GM19463 (cell line): ENCODE results near the gene LSP1.

Source experiments
- ATAC-seq: cut with Tn5 transposase; IDR thresholded peaks from one replicate; pipeline ENCODE4 v1.9.1; 2021; ENCODE audit warnings: mild to moderate bottlenecking, moderate library complexity; ENCODE audit not compliant: unreplicated experiment

Gene LSP1

DNA sequence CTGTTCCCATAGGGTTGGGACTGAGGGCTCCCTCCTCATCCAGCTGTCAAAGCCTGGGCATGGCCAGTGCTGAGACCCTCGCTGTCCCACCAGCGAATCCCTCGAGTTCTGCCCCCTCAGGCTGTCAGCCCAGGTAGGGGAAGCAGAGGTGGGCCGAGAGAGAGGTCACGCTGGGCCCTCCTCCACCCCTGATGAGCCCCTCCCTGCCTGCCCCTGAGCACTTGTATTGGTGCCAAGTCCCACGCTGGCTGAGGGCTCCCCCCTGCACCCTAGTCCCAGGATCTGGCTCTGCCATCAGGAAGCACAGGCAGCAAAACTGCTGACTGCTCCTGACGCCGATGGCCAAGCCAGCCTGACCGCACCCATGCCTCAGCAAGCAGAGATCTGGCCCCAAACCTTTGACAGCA, 35.5 kb downstream of the LSP1 start:
- no peak for ATAC-seq

DNA sequence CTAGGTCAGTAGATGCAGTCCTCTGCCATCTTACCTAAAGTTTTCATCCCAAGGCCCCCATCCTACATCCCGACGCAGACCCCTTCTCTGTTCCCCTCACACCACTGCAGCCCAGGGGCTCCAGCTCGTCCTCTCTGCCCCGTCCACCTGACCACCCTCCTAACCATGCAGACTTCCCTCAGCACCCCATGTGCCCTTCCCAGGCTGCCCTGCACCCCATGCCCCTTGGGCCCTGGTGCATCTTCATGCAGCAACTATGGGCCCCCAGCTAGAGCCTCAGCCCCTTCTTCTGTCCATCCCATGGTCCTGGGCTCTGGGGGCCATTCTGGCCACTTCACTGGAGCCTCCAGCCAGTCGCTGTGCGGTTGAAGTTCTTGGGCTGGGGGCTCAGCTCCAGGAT, 35.9 kb downstream of the LSP1 start:
- no peak for ATAC-seq

DNA sequence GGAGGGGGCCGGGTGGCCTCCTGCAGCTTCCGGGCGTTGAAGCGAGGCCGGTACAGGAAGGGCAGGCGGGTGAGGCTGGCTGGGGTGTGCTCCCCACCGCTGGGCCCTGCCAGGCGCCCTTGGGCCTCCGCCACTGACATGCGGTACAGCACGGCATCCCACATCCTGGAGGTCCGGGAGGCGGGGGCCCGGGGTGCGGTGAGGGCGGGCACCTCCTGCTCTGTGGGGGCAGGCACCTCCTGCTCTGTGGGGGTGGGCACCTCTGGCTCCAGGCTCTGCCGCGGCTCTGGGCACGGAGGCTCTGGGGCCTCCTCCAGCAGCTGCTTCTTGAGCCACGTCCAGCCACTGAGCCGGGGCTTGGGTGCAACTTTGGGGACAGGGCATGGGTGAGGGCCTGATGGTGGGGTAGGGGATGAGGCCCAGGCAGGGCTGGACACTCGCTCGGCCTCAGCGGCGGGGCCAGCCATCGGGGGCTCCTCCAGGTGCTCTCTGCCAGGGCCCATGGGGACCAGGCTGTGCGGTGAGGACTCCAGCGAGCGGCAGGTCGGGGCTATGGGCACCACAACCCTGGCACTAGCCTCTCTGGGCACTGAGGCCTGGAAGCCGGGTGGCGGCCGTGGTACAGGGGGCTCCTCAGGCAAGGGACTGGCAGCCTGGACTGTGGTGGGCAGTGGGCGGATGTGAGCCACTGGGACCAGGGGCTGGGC, 36.5 kb downstream of the LSP1 start:
- no peak for ATAC-seq

DNA sequence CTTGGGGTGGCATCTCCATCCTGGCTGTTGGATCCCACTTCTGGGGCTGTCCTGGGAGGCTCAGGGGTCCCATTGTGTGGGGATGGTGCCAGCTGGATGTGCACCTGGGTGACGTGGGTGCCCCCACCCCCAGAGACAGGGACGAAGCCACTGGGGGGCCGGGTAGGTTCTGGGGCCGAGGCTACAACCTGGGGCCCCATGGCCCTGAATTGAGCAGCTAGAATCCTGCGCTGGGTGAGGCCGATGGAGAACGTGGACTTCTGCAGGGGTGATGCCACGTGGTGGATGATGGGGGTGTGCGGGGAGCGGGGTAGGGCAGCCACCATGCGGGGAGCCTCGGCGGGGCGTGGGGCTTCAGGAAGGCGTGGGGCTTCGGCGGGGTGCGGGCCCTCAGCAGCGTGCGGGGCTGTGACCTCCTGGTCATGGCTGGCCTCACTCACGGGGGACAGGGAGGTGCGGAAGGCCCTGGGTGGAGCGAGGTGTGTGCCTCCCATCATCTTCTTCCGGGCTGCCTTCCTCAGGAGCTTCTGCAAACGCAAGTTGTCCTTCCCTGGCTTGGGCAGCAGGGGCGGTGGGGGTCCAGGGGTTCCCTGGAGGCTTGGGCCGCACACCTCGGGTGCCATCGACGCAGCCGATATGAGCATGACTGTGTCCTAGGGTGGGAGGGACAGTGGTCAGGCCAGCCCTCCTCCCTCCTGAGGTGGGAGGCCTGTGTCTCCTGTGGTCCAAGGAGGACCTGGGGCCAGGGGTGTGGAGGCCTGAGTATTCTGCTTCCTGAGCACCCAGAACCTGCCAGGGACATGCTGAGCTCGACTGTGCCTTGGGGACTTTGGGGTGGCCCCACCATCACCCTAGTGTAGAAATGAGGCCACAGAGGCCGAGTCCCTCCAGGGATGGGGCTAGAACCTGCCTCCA, 37.3 kb downstream of the LSP1 start:
- no peak for ATAC-seq

DNA sequence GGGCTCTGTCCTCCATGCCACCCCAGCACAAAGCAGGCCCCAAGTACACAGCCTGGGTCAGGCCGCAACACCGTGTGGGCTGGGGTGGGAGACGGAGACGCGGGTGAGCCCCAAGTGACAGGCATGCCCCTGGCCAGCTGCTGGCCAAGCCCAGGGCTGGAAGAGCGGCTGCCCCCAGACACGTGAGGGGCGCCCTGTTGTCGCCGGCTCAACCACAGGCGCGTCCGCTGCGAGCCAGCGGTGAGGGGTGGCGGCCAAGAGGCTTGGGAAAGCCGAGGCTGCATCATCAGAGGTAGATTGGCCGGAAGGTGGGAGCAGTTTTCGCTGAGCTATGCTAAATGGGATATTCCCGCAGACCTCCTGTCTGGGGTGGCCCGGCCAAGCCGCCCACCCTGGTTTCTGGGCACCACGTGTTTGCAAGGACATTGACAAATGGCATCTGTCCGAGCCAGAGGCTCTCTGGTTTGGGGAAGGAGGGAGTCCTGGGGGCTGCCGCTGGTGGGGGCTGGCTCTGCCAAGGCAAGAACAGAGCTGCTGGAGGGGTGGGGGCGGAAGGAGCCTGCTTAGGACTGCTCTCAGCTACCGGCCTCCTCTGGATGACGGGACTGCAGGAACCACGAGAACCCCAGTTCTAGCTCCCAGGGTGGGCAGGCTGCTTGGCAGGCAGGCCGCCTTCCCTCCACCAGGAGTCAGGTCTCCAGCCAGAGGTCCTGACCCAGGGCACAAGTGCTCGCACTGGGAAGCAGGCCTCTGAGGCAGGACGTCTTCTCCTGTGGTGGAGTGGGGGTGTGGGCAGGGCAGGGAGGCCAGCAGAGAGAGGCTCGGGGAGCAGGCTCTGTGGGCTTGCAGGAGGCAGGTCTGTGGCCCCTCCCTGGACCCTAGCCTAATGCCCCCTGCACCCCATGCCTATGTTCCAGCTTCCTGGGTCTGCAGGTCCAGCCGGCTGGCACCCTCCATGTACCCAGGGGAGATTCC, 38.3 kb downstream of the LSP1 start:
- no peak for ATAC-seq

DNA sequence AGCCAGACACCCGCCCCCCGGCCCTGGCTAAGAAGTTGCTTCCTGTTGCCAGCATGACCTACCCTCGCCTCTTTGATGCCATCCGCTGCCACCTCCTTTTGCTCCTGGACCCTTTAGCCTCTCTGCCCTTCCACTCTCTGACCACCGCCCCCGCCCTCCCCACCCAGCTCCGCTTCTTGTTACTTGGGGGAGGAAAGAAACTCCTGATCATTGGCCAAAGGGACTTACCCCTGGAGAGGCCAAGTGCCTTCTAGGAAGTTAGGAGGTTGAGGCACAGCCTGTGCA, 38.9 kb downstream of the LSP1 start, which contains the start of gene PRR33:
Gene PRR33, minus strand, starts transcription at position 65 of the 285 bp plus-strand sequence. CDS start 1,311 bp downstream, outside the sequence.
- ATAC-seq = no peak

DNA sequence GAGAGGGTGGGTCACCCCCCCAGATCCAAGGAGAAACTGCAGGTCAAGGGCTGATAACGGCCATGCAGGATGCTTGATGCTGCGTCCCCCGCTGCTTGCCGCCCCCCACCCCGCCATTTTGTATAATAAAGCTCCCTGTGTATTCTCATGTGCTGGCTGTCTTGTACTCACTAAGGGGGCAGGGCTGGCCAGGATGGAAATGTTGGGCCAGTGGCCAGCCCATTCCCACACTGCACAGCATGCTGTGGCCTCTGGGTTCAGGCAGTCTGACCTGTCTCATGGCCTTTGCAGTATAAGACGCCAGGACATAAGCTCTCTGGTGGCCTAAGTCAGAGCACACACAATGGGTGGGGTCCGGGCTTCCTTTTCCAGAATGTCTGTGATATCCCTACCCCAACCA, 39.2 kb downstream of the LSP1 start:
- no peak for ATAC-seq

DNA sequence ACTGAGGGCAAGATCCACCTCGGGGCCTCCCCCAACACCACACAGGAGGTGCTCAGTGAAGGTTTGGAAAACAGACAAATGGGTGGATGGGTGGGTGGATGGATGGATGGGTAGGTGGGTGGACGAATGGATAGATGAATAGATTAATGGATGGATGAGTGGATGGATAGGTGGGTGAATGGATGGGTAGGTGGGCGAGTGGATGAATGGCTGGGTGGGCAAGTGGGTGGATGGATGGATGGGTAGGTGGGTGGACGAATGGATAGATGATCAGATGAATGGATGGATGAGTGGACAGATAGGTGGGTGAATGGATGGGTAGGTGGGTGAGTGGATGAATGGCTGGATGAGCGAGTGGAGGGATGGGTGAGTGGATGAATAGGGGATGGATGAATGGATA, 39.7 kb downstream of the LSP1 start:
- ATAC-seq = no peak

DNA sequence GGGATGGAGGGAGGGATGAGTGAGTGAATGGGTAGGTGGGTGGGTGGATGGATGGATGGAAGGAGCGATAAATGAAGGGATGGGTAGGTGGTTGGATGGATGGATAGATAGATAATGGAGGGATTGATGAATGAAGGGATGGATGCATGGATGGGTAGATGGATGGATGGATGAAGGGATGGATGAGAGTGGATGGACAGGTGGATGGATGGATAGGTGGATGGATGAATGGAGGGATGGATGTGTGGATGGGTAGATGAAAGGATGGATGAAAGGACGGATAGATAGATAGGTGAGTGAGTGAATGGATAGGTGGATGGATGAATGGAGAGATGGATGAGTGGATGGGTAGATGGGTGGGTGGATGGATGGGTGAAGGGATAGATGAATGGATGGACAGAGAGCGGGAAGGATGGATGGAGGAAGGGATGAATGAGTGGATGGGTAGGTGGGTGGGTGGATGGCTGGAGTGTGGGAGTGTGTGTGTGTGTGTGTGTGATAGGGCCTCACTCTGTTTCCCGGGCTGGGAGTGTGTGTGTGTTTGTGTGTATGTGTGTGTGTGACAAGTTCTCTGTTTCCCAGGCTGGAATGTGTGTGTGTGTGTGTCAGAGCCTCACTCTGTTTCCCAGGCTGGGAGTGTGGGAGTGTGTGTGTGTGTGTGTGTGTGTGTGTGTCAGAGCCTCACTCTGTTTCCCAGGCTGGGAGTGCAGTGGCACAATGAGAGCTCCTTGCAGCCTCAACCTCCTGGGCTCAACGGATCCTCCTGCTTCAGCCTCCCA, 40.9 kb downstream of the LSP1 start:
- no peak for ATAC-seq

DNA sequence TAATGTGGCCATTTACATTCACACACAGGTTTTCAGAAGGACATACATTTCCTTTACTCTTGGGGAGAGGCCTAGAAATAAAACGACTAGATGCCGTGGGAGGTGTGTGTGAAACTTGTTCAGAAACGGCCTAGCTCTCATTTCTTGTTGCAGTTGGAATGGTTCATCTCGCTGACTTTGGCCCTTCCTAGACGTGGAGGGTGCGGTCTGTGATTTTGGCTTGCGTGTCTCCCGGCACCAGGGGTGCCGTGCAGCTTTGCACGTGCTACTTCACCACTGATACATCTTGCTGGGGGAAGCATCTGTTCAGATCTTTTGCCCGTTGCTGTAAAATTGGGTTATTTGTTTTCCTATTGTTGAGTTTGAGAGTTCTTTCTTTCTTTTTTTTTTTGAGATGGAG, 41.9 kb downstream of the LSP1 start:
- ATAC-seq = no peak

DNA sequence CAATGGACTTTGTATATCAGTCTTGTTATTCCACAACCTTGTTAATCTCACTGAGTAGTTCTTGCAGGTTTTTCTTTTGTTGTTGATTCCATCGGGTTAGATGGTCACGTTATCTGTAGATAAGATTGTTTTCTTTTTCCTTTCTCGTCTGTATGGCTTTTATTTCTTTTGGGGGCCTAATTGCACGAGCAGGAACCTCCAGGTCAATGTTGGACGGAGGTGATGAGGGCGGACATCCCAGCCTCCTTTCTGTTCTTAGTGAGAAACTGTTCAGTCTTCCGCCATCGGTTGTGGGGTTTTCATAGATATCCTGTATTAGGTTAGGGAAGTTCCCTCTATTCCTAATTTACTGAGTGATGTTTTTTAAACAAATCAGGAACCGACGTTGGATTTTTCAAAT, 43.6 kb downstream of the LSP1 start:
- ATAC-seq = no peak

DNA sequence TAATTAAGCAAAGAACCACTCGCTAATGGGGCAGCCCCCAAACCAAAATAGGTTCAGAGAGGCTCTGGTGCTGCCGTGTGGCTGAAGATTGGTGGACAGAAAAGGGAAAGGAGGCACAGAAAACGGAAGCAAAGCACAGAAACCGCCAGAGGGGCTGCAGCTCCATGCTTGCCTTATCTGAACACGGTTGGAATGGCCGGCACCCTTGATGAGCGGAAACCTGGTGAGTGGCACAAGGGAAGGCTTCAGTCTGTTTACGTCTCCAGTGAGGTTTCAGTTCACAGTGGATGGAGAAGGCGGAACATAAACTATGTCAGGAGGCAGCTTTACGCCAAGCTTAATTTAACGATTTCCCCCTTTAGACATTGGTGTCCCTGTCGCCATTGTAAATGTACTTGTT, 44.0 kb downstream of the LSP1 start:
- no peak for ATAC-seq

DNA sequence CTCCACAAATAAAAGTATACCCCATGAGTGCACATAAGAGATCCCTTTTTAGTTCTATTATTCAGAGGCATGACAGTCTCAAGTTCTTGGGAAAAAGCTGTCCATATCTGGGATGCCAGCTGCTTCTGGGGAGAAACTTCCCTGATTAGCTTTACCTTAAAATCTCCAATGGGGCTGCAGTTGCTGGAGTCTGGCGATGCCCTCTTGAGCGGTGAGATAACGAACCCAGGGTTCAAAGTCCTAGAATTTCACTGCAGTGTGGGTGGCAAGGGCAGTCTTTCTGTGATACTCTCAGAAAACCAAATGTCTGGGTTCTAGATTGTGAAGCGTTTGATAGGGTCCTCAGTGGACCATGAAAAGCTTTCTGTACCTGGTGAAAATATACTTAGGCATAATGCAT, 46.2 kb downstream of the LSP1 start:
- ATAC-seq = no peak

DNA sequence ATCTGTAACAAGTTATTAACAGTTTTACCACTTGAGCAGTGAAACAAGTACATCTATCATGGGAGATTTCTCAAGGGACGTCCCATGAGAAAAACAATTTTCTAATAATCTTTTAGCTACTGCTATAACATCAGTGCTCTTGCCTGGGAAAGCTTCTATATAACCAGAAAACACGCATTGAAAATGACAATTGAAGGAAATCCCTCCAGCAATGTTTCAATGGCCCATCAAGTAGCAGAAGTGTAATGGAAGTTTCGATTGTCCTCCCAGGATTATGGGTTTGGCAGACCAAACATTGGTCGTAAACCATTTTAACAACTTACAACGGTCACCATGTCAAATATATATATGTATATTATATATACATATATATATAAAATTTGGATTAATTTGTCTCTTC, 46.8 kb downstream of the LSP1 start:
- ATAC-seq = no peak

DNA sequence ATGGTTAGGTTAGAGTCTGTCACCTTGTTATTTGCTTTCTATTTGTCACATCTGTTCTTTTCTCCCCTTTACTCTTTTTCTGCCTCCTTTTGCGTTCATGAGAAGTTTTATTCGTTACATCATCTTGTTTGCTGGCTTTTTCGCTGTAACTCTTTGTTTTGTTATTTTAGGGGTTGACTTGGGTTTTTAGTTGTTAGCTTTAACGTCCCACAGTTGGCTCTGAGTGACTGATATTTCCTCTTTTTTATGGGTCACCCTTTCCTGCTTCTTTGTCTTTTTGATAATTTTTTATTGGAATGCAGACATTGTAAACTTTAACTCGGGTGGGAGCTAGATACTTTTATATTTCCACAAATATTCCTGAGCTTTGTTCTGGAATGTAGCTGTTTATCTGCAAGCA, 53.3 kb downstream of the LSP1 start:
- ATAC-seq = no peak

DNA sequence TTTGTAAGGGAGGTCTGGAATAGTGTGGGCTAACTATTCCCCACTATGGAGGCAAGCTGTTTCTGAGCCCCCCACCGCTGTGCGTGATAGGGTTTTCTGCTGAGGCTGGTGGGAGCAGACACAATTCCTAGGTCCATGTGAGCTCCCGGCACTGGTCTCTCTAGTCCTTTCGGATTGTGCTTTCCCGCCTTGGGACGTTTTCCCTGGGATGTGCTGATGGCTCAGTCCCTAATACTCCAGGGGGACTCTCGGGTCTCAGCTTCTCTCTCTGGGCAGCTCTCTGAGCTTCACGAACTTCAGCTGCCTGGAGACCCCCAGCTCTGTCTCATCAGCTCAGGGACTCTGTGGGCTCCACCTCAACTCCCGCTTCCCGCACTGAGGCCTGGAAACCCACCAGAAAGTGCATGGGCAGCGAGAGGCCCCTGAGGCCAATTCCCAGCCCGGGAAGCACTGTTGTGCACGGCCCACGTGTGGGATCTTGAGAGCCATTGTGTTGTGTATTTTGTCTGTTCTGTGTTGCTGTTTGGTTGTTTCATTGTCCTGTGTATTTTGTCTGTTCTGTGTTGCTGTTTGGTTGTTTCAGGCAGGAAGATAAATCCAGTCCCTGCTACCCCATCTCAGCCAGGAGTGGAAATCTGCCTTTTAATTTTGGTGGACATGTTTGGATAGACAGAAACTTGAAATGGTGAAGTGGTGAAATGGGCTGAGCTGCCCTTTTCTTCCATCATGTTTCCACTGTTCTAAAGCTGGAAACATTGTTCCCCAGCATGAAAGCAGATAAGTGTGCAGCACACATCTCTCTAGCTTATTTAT, 53.9 kb downstream of the LSP1 start:
- no peak for ATAC-seq

DNA sequence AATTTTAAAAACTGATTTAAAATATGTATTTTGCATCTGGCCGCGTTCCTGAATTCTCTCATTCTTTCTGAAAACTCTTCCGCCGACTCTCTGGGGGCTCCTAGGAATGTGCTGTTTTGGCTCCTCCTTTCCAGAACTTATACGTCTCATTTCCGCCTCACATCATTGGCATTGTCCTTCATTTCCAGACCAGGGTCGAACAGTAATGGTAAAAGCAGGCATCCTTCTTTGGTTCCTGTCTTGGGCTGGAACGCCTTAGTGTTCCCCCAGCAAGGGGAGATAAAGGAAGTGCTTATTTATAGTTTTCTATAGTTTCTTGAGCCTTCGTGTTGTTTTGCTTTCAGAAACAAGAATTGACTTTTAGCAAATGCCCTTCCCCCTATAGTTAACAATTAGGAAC, 55.7 kb downstream of the LSP1 start:
- ATAC-seq = no peak

DNA sequence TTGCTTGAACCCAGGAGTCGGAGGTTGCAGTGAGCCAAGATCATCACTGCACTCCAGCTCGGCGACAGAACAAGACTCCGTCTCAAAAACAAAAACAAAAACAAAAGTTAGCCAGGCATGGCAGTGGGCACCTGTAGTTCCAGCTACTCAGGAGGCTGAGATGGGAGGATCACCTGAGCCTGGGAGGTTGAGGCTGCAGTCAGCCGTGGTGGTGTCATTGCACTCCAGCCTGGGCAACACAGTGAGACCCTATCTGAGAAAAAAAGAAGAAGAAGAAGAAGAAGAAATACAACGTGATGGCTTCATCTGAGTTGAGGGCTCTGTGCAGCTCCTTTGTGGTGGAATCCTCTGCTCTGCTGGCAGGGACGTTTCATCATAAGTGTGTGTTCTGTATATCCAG, 56.6 kb downstream of the LSP1 start:
- no peak for ATAC-seq

DNA sequence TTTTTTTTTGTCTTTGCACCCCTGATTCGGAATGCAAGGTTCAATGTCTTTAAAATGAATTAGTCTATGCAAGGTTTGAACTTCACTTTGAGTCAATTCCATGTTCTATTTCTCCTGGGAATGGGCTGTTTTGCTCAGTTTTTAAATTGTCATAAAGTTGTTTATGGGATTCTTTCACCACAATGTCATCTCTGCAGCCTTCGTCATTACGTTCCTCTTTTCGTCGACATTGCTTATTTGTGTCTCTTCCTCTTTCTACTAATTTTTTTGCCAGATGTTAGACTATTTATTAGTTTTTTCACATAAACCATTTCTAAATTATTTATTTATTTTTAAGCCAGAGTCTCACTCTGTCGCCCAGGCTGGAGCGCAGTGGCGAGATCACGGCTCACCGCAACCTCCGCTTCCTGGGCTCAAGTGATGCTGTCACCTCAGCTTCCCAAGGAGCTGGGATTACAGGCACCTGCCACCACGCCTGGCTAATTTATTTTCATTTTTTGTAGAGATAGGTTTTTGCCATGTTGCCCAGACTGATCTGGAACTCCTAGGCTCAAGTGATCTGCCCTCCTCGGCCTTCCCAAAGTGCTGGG, 59.5 kb downstream of the LSP1 start:
- no peak for ATAC-seq
